Body of pancreas (tissue), 4 donors: ENCODE measurements around the gene CALML3.

Experiments used
- POLR2A ChIP-seq, 3 donors: fragments of 450-650 bp; IDR thresholded peaks; one replicate each; pipeline ENCODE4 v1.6.1; 2016; ENCODE audit warnings: antibody characterized with exemption in 3 of 3, mild to moderate bottlenecking in 2 of 3
- TF ChIP-seq, protein P1 (sequence below), 7 experiments: fragments of 450-650 bp in 4 of 7; fragments of 200-600 bp in 3 of 7; sonication (generic) in 3 of 7; IDR thresholded peaks; one replicate each; pipeline ENCODE4 v1.5.1; 2016 to 2019; ENCODE audit warnings: antibody characterized with exemption in 7 of 7

DNA sequence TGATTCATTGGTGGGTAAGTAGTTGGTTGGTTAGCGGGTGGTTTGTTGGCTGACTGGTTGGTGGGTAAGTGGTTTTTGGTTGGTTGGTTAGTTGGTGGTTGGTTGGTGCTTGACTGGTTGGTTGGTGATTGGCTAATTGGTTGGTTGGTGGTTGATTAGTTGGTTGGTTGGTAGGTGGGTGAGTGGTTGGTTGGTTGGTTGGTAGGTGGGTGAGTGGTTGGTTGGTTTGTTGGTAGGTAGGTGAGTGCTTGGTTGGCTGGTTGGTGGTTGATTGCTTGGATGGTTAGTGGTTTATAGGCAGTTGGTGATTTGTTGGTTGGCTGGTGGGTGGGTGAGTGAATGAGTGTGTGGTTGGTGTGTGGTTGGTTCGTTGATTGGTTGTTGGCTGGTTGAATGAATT is 44.2 kb downstream of the CALML3 start:
- TF ChIP-seq, protein P1, sequence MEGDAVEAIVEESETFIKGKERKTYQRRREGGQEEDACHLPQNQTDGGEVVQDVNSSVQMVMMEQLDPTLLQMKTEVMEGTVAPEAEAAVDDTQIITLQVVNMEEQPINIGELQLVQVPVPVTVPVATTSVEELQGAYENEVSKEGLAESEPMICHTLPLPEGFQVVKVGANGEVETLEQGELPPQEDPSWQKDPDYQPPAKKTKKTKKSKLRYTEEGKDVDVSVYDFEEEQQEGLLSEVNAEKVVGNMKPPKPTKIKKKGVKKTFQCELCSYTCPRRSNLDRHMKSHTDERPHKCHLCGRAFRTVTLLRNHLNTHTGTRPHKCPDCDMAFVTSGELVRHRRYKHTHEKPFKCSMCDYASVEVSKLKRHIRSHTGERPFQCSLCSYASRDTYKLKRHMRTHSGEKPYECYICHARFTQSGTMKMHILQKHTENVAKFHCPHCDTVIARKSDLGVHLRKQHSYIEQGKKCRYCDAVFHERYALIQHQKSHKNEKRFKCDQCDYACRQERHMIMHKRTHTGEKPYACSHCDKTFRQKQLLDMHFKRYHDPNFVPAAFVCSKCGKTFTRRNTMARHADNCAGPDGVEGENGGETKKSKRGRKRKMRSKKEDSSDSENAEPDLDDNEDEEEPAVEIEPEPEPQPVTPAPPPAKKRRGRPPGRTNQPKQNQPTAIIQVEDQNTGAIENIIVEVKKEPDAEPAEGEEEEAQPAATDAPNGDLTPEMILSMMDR (IDR thresholded peaks at IDR 0.05): no peak
- TF ChIP-seq POLR2A (IDR thresholded peaks at IDR 0.05): no peak
